H9 (cell line): Measurements from ENCODE around the gene ATRN. TPM values are rescaled to one million over a fixed set of nuclear protein-coding genes. Genes with fewer than 3 reads are reported as not detected.

ENCODE experiments used
- DNase-seq: peaks from one replicate; pipeline ENCODE4 v3.0.0-alpha.2; 2017
- H2AFZ ChIP-seq: one replicate; pipeline ENCODE4 v1.6.1; 2013; ENCODE audit warnings: mild to moderate bottlenecking, low read length, control low read depth, moderate library complexity
- H2AK5ac ChIP-seq: 2 replicates; pipeline ENCODE4 v1.6.1; 2013; ENCODE audit warnings: low read length, control low read depth, mixed read lengths; ENCODE audit not compliant: insufficient read length
- H2BK120ac ChIP-seq: one replicate; pipeline ENCODE4 v1.6.1; 2013; ENCODE audit warnings: low read depth, mild to moderate bottlenecking, low read length, control low read depth, inconsistent platforms; ENCODE audit not compliant: poor library complexity, severe bottlenecking
- H2BK12ac ChIP-seq: 2 replicates; pipeline ENCODE4 v1.6.1; 2013; ENCODE audit warnings: low read length, control low read depth, mixed read lengths, low read depth; ENCODE audit not compliant: insufficient read length
- H2BK15ac ChIP-seq: 2 replicates; pipeline ENCODE4 v1.6.1; 2013; ENCODE audit warnings: low read depth, low read length, control low read depth
- H2BK20ac ChIP-seq: one replicate; pipeline ENCODE4 v1.6.1; 2013; ENCODE audit warnings: low read depth, mild to moderate bottlenecking, low read length, control low read depth, inconsistent platforms; ENCODE audit not compliant: poor library complexity, severe bottlenecking
- H2BK5ac ChIP-seq: 2 replicates; pipeline ENCODE4 v1.6.1; 2013; ENCODE audit warnings: low read length, control low read depth, mixed read lengths; ENCODE audit not compliant: insufficient read length
- H3K14ac ChIP-seq: 2 replicates; pipeline ENCODE4 v1.6.1; 2013; ENCODE audit warnings: low read length, control low read depth; ENCODE audit not compliant: insufficient read depth
- H3K18ac ChIP-seq: 2 replicates; pipeline ENCODE4 v1.6.1; 2013; ENCODE audit warnings: low read depth, mild to moderate bottlenecking, mixed read lengths, low read length, control low read depth; ENCODE audit not compliant: insufficient read length
- H3K23ac ChIP-seq: 2 replicates; pipeline ENCODE4 v1.6.1; 2013; ENCODE audit warnings: low read length, control low read depth, mixed read lengths, low read depth; ENCODE audit not compliant: insufficient read length
- H3K23me2 ChIP-seq: 2 replicates; pipeline ENCODE4 v1.6.1; 2013; ENCODE audit warnings: low read depth, mild to moderate bottlenecking, mixed read lengths, low read length, control low read depth; ENCODE audit not compliant: insufficient read length, poor library complexity, severe bottlenecking
- H3K27ac ChIP-seq: 2 replicates; pipeline ENCODE4 v1.5.1; 2013; ENCODE audit warnings: low read length, control low read depth, mixed read lengths, low read depth; ENCODE audit not compliant: insufficient read length
- H3K27me3 ChIP-seq: 2 replicates; pipeline ENCODE4 v1.6.1; 2013; ENCODE audit warnings: low read length, control low read depth, inconsistent platforms; ENCODE audit not compliant: insufficient read depth
- H3K4ac ChIP-seq: 2 replicates; pipeline ENCODE4 v1.6.1; 2013; ENCODE audit warnings: low read depth, mild to moderate bottlenecking, control low read depth, inconsistent platforms, low read length, moderate library complexity
- H3K4me1 ChIP-seq: 2 replicates; pipeline ENCODE4 v1.6.1; 2013; ENCODE audit warnings: low read length, control low read depth, inconsistent platforms; ENCODE audit not compliant: insufficient read depth
- H3K4me2 ChIP-seq: 2 replicates; pipeline ENCODE4 v1.6.1; 2013; ENCODE audit warnings: low read length, control low read depth, mixed read lengths; ENCODE audit not compliant: insufficient read length, insufficient read depth
- H3K56ac ChIP-seq: 2 replicates; pipeline ENCODE4 v1.6.1; 2013; ENCODE audit warnings: low read depth, mild to moderate bottlenecking, mixed read lengths, low read length, control low read depth; ENCODE audit not compliant: insufficient read length
- H3K79me1 ChIP-seq: 2 replicates; pipeline ENCODE4 v1.6.1; 2013; ENCODE audit warnings: low read depth, mild to moderate bottlenecking, moderate library complexity, low read length, control low read depth, inconsistent platforms; ENCODE audit not compliant: insufficient read depth, poor library complexity, severe bottlenecking
- H3K79me2 ChIP-seq: 2 replicates; pipeline ENCODE4 v1.6.1; 2013; ENCODE audit warnings: low read length, control low read depth, inconsistent platforms; ENCODE audit not compliant: insufficient read depth
- H3K9ac ChIP-seq: 2 replicates; pipeline ENCODE4 v1.6.1; 2013; ENCODE audit warnings: low read length, control low read depth, mixed read lengths; ENCODE audit not compliant: insufficient read length; ENCODE audit errors: extremely low read depth
- H3K9me3 ChIP-seq: one replicate; pipeline ENCODE4 v1.6.1; 2013; ENCODE audit warnings: low read depth, low read length, inconsistent platforms; ENCODE audit not compliant: control insufficient read depth
- H3T11ph ChIP-seq: one replicate; pipeline ENCODE4 v1.6.1; 2013; ENCODE audit warnings: mild to moderate bottlenecking, low read length, control low read depth, inconsistent platforms
- H4K20me1 ChIP-seq: one replicate; pipeline ENCODE4 v1.6.1; 2013; ENCODE audit not compliant: control insufficient read depth, insufficient read length, insufficient read depth
- H4K5ac ChIP-seq: 2 replicates; pipeline ENCODE4 v1.6.1; 2013; ENCODE audit warnings: low read depth, mild to moderate bottlenecking, mixed read lengths, low read length, control low read depth; ENCODE audit not compliant: insufficient read length
- H4K8ac ChIP-seq: replicated peaks from 2 replicates; pipeline ENCODE4 v1.6.1; 2013; ENCODE audit warnings: low read length, control low read depth, mixed read lengths, low read depth; ENCODE audit not compliant: insufficient read length
- H4K91ac ChIP-seq: 2 replicates; pipeline ENCODE4 v1.6.1; 2013; ENCODE audit warnings: low read depth, mild to moderate bottlenecking, moderate library complexity, mixed read lengths, low read length, control low read depth; ENCODE audit not compliant: insufficient read length
- H3K27ac Mint-ChIP-seq, 3 experiments: 2 replicates in 2 of 3; 3 replicates in 1 of 3; pipeline ENCODE4 v1.8.0; 2020 to 2021; ENCODE audit warnings: mixed read lengths in 3 of 3, mild to moderate bottlenecking in 1 of 3, moderate library complexity in 1 of 3
- H3K27me3 Mint-ChIP-seq: 2 replicates; pipeline ENCODE4 v1.8.0; 2021; ENCODE audit warnings: low read depth, mild to moderate bottlenecking, moderate library complexity, mixed read lengths
- H3K36me3 Mint-ChIP-seq, 3 experiments: 2 replicates in 2 of 3; 3 replicates in 1 of 3; pipeline ENCODE4 v1.8.0; 2020 to 2021; ENCODE audit warnings: low read depth in 3 of 3, mixed read lengths in 3 of 3; ENCODE audit not compliant: insufficient read depth in 1 of 3
- H3K4me1 Mint-ChIP-seq, 2 experiments: 2 replicates each; pipeline ENCODE4 v1.8.0; 2020; ENCODE audit warnings: mixed read lengths in 2 of 2
- H3K4me3 Mint-ChIP-seq, 2 experiments: 2 replicates in 1 of 2; 3 replicates in 1 of 2; pipeline ENCODE4 v1.8.0; 2020 to 2021; ENCODE audit warnings: mild to moderate bottlenecking in 2 of 2, mixed read lengths in 2 of 2, moderate library complexity in 1 of 2
- H3K9me3 Mint-ChIP-seq, 2 experiments: 2 replicates in 1 of 2; 3 replicates in 1 of 2; pipeline ENCODE4 v1.8.0; 2020; ENCODE audit warnings: mild to moderate bottlenecking in 2 of 2, mixed read lengths in 2 of 2, moderate library complexity in 1 of 2
- CTCF ChIP-seq: fragments of 200-600 bp; sonication (generic); conservative IDR thresholded peaks from 3 replicates; pipeline ENCODE4 v1.8.0; 2021; ENCODE audit warnings: antibody characterized with exemption, mild to moderate bottlenecking
- WGBS: extraction: QIAGEN DNeasy Blood & Tissue Kit; methylation state at CpG from one replicate; pipeline ENCODE4 v1.1.7; 2013; ENCODE audit warnings: missing lambda C conversion rate, low lambda C conversion rate, mixed read lengths; ENCODE audit not compliant: insufficient read length; ENCODE audit errors: extremely low coverage; 5-methylcytosine and 5-hydroxymethylcytosine counted together
- total RNA-seq: library from RNA; stranded (reverse); gene quantifications from 2 replicates; pipeline ENCODE4 v1.2.1, GENCODE V29; 2021

Gene ATRN
- total RNA-seq, 1 experiment from 2014 or later, result 23.1 TPM

DNA sequence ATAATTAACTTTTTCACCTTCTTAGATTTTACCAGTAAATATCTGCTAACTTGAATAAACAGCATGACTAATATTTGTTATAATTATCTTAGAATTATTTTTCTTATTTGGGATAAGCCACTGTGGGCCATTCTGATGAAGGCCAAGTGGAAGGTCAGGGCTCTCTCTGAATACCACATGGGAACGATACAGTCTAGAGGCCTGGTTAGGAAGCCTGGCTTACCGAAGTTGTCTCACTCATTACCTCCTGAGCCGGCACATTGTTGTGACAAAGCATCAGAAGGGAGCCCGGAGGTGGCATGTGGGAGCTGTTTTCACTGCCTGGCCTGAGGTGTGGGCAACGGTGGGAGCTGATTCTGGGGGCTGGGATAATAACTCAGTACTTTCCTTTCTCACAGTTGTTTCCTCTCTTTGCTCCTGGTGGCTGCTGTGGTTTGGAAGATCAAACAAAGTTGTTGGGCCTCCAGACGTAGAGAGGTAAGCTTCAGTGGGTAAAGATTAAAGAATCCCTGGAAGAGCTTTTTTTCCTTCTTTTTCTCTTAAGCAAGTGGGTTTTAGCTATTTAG is 163.2 kb downstream of the ATRN start:
- no peak overlapping the region for H3K4me3 Mint-ChIP-seq
- Histone ChIP-seq H3K23me2 (no peaks in the 10 kb centered on the region), H3K9me3 (no peaks in the 10 kb centered on the region), H4K5ac (no peak overlapping the region), H4K8ac (no peak overlapping the region), H2BK20ac (no peak overlapping the region), H3K14ac (no peak overlapping the region), H4K20me1 (no peaks in the 10 kb centered on the region), H3K27me3 (no peaks in the 10 kb centered on the region), H3K56ac (no peak overlapping the region), H2BK120ac (no peak overlapping the region), H3T11ph (no peak overlapping the region), H2BK5ac (no peak overlapping the region), H3K9ac (no peak overlapping the region), H2BK12ac (no peak overlapping the region), H3K4ac (no peak overlapping the region), H3K23ac (no peak overlapping the region), H3K27ac (no peak overlapping the region), H3K79me1 (no peaks in the 10 kb centered on the region), H4K91ac (no peak overlapping the region), H3K4me1 (peaks cover 6% of the 10 kb centered on the region; the same call in 1 of the 2 replicates), H2BK15ac (no peak overlapping the region), H3K4me2 (no peak overlapping the region), H2AFZ (no peak overlapping the region), H3K18ac (no peak overlapping the region), H2AK5ac (no peak overlapping the region), H3K79me2 (no peaks in the 10 kb centered on the region)
- DNase-seq, result no peak
- TF ChIP-seq CTCF, result no peak
- H3K9me3 Mint-ChIP-seq, result no peaks in the 10 kb centered on the region
- peaks cover 19 to 21% of the 10 kb centered on the region in 2 experiments for H3K4me1 Mint-ChIP-seq
- WGBS, result no CpG with 5 or more reads among the region's 6 CpGs
- no peak overlapping the region for H3K27ac Mint-ChIP-seq
- peaks cover 0 to 5% (median 4%) of the 10 kb centered on the region in 3 experiments; a peak in 3 of 7 replicates for H3K36me3 Mint-ChIP-seq
- no peaks in the 10 kb centered on the region for H3K27me3 Mint-ChIP-seq
